IMR-90 (cell line): ENCODE results near the gene KMT2C. TPM values are rescaled to one million over a fixed set of nuclear protein-coding genes. Genes with fewer than 3 reads are reported as not detected.
"Not testable (repeated sequence)": the region's sequence is repeated elsewhere in the genome, so short reads cannot be mapped to it uniquely, and the experiment has no call there.

ENCODE experiments used
- ATAC-seq: fragments of 200-7000 bp; cut with Tn5 transposase; 2 replicates; pipeline ENCODE4 v1.9.1; 2020; ENCODE audit warnings: low read depth, mild to moderate bottlenecking, moderate library complexity
- BruUV-seq: library from RNA; stranded (reverse); fragments of 400-500 nt; replicated peaks from 2 replicates; lab custom pipeline; 2021; lab: Mats Ljungman, UMichigan
- CTCF ChIA-PET: fragments of 300-600 bp; formaldehyde crosslinking; extraction: SDS; loops from one replicate; lab custom pipeline; 2021; ENCODE audit warnings: antibody characterized with exemption; lab: Yijun Ruan, JAX
- POLR2A ChIA-PET: fragments of 300-600 bp; sonication (Branson Sonifier 250); formaldehyde crosslinking; loops from one replicate; lab custom pipeline; 2022; ENCODE audit warnings: antibody characterized with exemption; ENCODE audit not compliant: unreplicated experiment; lab: Charles Lee
- DNase-seq: peaks from one replicate; pipeline ENCODE4 v3.0.0; 2013
- H2AFZ ChIP-seq: replicated peaks from 2 replicates; pipeline ENCODE3; 2013; ENCODE audit warnings: low read length, mild to moderate bottlenecking; ENCODE audit not compliant: poor library complexity
- H2AK5ac ChIP-seq: 2 replicates; pipeline ENCODE4 v1.6.1; 2013; ENCODE audit warnings: low read depth, low read length, inconsistent platforms
- H2AK9ac ChIP-seq: replicated peaks from 2 replicates; pipeline ENCODE3; 2013; ENCODE audit warnings: mild to moderate bottlenecking, low read depth, low read length, moderate library complexity; ENCODE audit not compliant: poor library complexity
- H2BK120ac ChIP-seq: 2 replicates; pipeline ENCODE4 v1.6.1; 2013; ENCODE audit warnings: low read depth, low read length, inconsistent platforms
- H2BK15ac ChIP-seq: 3 replicates; pipeline ENCODE4 v1.6.1; 2013; ENCODE audit warnings: low read depth, low read length, inconsistent platforms
- H2BK20ac ChIP-seq: 2 replicates; pipeline ENCODE4 v1.6.1; 2013; ENCODE audit warnings: low read depth, mild to moderate bottlenecking, inconsistent platforms, low read length, moderate library complexity
- H2BK5ac ChIP-seq: 2 replicates; pipeline ENCODE4 v1.6.1; 2013; ENCODE audit warnings: mild to moderate bottlenecking, low read depth, low read length, inconsistent platforms; ENCODE audit not compliant: poor library complexity, severe bottlenecking
- H3K14ac ChIP-seq: replicated peaks from 2 replicates; pipeline ENCODE4 v1.6.1; 2013; ENCODE audit warnings: low read depth, low read length, inconsistent platforms
- H3K18ac ChIP-seq: 2 replicates; pipeline ENCODE4 v1.6.1; 2013; ENCODE audit warnings: low read depth, low read length, control low read depth
- H3K23ac ChIP-seq: 2 replicates; pipeline ENCODE4 v1.6.1; 2013; ENCODE audit warnings: low read depth, low read length, inconsistent platforms
- H3K27ac ChIP-seq: 2 replicates; pipeline ENCODE4 v1.5.1; 2013; ENCODE audit warnings: mild to moderate bottlenecking, control low read depth, low read length; ENCODE audit not compliant: insufficient read depth
- H3K27me3 ChIP-seq: 2 replicates; pipeline ENCODE4 v1.6.1; 2013; ENCODE audit warnings: low read length; ENCODE audit not compliant: control insufficient read depth, insufficient read depth
- H3K36me3 ChIP-seq: 2 replicates; pipeline ENCODE4 v1.6.1; 2013; ENCODE audit warnings: low read length, mixed read lengths; ENCODE audit not compliant: control insufficient read depth, insufficient read depth
- H3K4ac ChIP-seq: 2 replicates; pipeline ENCODE4 v1.6.1; 2013; ENCODE audit warnings: low read depth, low read length, inconsistent platforms
- H3K4me1 ChIP-seq: 2 replicates; pipeline ENCODE4 v1.6.1; 2013; ENCODE audit warnings: low read length, mixed read lengths; ENCODE audit not compliant: control insufficient read depth, insufficient read depth
- H3K4me2 ChIP-seq: 2 replicates; pipeline ENCODE4 v1.6.1; 2013; ENCODE audit warnings: low read depth, mild to moderate bottlenecking, control low read depth, low read length, moderate library complexity
- H3K4me3 ChIP-seq: 2 replicates; pipeline ENCODE4 v1.5.1; 2013; ENCODE audit warnings: low read depth, mild to moderate bottlenecking, control low read depth, low read length, moderate library complexity; ENCODE audit not compliant: insufficient read depth
- H3K56ac ChIP-seq: 2 replicates; pipeline ENCODE4 v1.6.1; 2013; ENCODE audit warnings: low read length, inconsistent platforms; ENCODE audit not compliant: insufficient read depth; ENCODE audit errors: extremely low read depth
- H3K79me1 ChIP-seq, 2 experiments: 2 replicates each; pipeline ENCODE4 v1.6.1; 2013; ENCODE audit warnings: low read length in 2 of 2, inconsistent platforms in 1 of 2, low read depth in 1 of 2
- H3K9ac ChIP-seq: 2 replicates; pipeline ENCODE4 v1.6.1; 2013; ENCODE audit warnings: low read depth, low read length, control low read depth
- H3K9me1 ChIP-seq: 2 replicates; pipeline ENCODE4 v1.6.1; 2013; ENCODE audit warnings: low read length, inconsistent platforms; ENCODE audit not compliant: insufficient read depth
- H3K9me3 ChIP-seq: 2 replicates; pipeline ENCODE4 v1.6.1; 2013; ENCODE audit warnings: low read length; ENCODE audit not compliant: control insufficient read depth, insufficient read depth
- H4K20me1 ChIP-seq: 2 replicates; pipeline ENCODE4 v1.6.1; 2013; ENCODE audit warnings: low read length, inconsistent platforms; ENCODE audit not compliant: insufficient read depth
- H4K5ac ChIP-seq: 2 replicates; pipeline ENCODE4 v1.6.1; 2013; ENCODE audit warnings: mild to moderate bottlenecking, low read depth, low read length, control low read depth
- H4K8ac ChIP-seq, 2 experiments: 2 replicates each; pipeline ENCODE4 v1.6.1; 2013; ENCODE audit warnings: low read depth in 2 of 2, low read length in 2 of 2, control low read depth in 1 of 2, inconsistent platforms in 1 of 2
- H4K91ac ChIP-seq: 2 replicates; pipeline ENCODE4 v1.6.1; 2013; ENCODE audit warnings: low read depth, low read length, inconsistent platforms; ENCODE audit not compliant: insufficient read depth
- WGBS, 2 experiments: methylation state at CpG; one replicate each; pipeline versions ENCODE4 v1.1.5 to v1.1.7; 2013; ENCODE audit warnings: missing lambda C conversion rate in 2 of 2; ENCODE audit not compliant: insufficient read length in 1 of 2; ENCODE audit errors: extremely low coverage in 2 of 2; 5-methylcytosine and 5-hydroxymethylcytosine counted together
- dilution Hi-C: fragments of 300-500 bp; cut with HindIII; formaldehyde crosslinking; loops from one replicate; pipeline ENCODE4 v1.14.3; 2018; ENCODE audit warnings: low sequenced_read_pairs; ENCODE audit not compliant: unreplicated experiment
- in situ Hi-C: fragments of 300-500 bp; cut with MboI; formaldehyde crosslinking; loops from 3 replicates; pipeline ENCODE4 v1.14.3; 2019; ENCODE audit warnings: low sequenced_read_pairs, inconsistent platforms, mixed read lengths
- intact Hi-C: fragments of 100-400 bp; cut with micrococcal nuclease; formaldehyde crosslinking; loops from 2 replicates; pipeline ENCODE4 v1.10.0; 2022
- polyA plus RNA-seq, 3 experiments: library from polyadenylated mRNA; depleted of rRNA; stranded (reverse); fragments of >200 nt; gene quantifications; 2 replicates each; pipeline ENCODE4 v1.2.3, GENCODE V29; 2012; ENCODE audit warnings: low replicate concordance in 1 of 3
- total RNA-seq: library from RNA; depleted of rRNA; stranded (reverse); fragments of >200 nt; gene quantifications from 2 replicates; pipeline ENCODE4 v1.2.3, GENCODE V29; 2012

Gene KMT2C
- total and polyA plus RNA-seq, 2 of the 4 experiments (the other 2 are of a cell fraction) = 8.0 to 23.3 TPM

DNA sequence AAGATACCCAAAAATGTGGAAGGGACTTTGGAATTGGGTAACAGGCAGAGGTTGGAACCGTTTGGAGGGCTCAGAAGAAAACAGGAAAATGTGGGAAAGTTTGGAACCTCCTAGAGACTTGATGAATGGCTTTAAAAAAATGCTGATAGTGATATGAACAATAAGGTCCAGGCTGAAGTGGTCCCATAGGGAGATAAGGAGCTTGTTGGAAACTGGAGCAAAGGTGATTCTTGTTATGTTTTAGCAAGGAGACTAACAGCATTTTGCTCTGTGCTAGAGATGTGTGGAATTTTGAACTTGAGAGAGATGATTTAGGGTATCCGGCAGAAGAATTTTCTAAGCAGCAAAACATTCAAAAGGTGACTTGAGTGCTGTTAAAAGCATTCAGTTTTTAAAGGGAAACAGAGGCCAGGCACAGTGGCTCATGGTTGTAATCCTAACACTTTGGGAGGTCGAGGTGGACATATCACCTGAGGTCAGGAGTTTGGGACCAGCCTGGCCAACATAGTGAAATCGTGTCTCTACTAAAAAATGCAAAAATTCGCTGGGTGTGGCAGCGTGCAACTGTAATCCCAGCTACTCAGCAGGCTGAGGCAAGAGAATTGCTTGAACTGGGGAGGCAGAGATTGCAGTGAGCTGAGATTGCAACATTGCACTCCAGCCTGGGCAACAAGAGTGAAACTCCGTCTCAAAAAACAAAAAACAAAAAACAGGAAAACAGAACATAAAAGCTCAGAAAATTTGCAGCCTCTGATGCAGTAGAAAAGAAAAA, 34.6 kb upstream of the KMT2C start:
- H4K5ac ChIP-seq, H4K91ac ChIP-seq, H3K56ac ChIP-seq, H3K36me3 ChIP-seq, intact Hi-C loops, ATAC-seq, H2BK15ac ChIP-seq, H3K14ac ChIP-seq, H3K9me1 ChIP-seq, H2BK120ac ChIP-seq, H3K23ac ChIP-seq, H3K4me1 ChIP-seq, H3K9me3 ChIP-seq, in situ Hi-C loops, H3K4ac ChIP-seq, H3K27ac ChIP-seq, H4K8ac ChIP-seq, H3K4me2 ChIP-seq, H3K18ac ChIP-seq, CTCF ChIA-PET, H2AK9ac ChIP-seq, H4K20me1 ChIP-seq, H3K9ac ChIP-seq, H3K4me3 ChIP-seq, H2BK20ac ChIP-seq, POLR2A ChIA-PET, H2BK5ac ChIP-seq, H2AK5ac ChIP-seq, H3K27me3 ChIP-seq, H3K79me1 ChIP-seq, DNase-seq, dilution Hi-C loops, BruUV-seq, H2AFZ ChIP-seq: not testable (repeated sequence)
- WGBS, 2 experiments = 52% methylated on average over 4 of the region's 7 CpGs; no CpG with 5 or more reads in 1 of the 2 experiments

DNA sequence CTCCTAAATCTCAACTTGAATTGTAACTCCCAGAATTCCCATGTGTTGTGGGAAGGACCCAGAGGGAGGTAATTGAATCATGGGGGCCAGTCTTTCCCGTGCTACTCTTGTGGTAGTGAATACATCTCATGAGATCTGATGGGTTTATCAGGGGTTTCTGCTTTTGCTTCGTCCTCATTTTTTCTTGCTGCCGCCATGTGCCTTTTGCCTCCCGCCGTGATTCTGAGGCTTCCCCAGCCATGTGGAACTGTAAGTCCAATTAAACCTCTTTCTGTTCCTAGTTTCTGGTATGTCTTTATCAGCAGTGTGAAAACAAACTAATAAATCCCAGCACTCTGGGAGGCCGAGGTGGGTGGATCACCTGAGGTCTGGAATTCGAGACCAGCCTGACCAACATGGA, 33.8 kb upstream of the KMT2C start:
- H2BK20ac ChIP-seq, POLR2A ChIA-PET, H3K9me3 ChIP-seq, DNase-seq, H3K4me2 ChIP-seq, H3K4ac ChIP-seq, H2AFZ ChIP-seq, H2BK5ac ChIP-seq, H3K4me3 ChIP-seq, H4K5ac ChIP-seq, H4K8ac ChIP-seq, dilution Hi-C loops, H2AK5ac ChIP-seq, H3K9me1 ChIP-seq, H2BK15ac ChIP-seq, H4K91ac ChIP-seq, CTCF ChIA-PET, H3K27me3 ChIP-seq, H3K14ac ChIP-seq, ATAC-seq, H3K18ac ChIP-seq, H2BK120ac ChIP-seq, H3K79me1 ChIP-seq, H3K27ac ChIP-seq, H2AK9ac ChIP-seq, H3K23ac ChIP-seq, H3K36me3 ChIP-seq, BruUV-seq, H4K20me1 ChIP-seq, H3K4me1 ChIP-seq, H3K56ac ChIP-seq, H3K9ac ChIP-seq, in situ Hi-C loops: not testable (repeated sequence)
- intact Hi-C loops = loop anchor here (10.0 kb wide), 1 partner anchor 235 kb away; no protein-coding TSS in a partner anchor
- no CpG with 5 or more reads among the region's 7 CpGs for WGBS, 2 experiments
